ENCODE measurements around the gene THSD4. TPM values are rescaled to one million over a fixed set of nuclear protein-coding genes. Genes with fewer than 3 reads are reported as not detected.

THSD4 gene
- total RNA-seq, 3 donors from 2014 or later = 18.3 to 46.2 (median 27.1) TPM

- ATAC-seq (no peak), DNase-seq (no peak)
- Histone ChIP-seq H3K4me1 (ENCODE audit: low read depth) (no peaks in the 10 kb centered on the region), H3K9me3 (no peaks in the 10 kb centered on the region), H3K36me3 (ENCODE audit: low read depth) (no peaks in the 10 kb centered on the region), H3K4me3 (no peak overlapping the region)
- intact Hi-C loops (cut with DNase I, micrococcal nuclease) = no loop called here
- TF ChIP-seq CTCF (IDR thresholded peaks at IDR 0.05) = no peak
Observed at GRCh38 chr15:71185706-71186105, 70.4 kb downstream of the THSD4 start.

GRCh38 chr15:71186267-71186666 is 71.0 kb downstream of the THSD4 start:
- no peak for TF ChIP-seq CTCF (IDR thresholded peaks at IDR 0.05)
- intact Hi-C loops (cut with DNase I, micrococcal nuclease) = no loop called here
- H3K4me3 ChIP-seq = no peak overlapping the region
- DNase-seq (no peak), ATAC-seq (no peak)
- H3K9me3 ChIP-seq = no peaks in the 10 kb centered on the region
- H3K4me1 ChIP-seq (ENCODE audit: low read depth) = no peaks in the 10 kb centered on the region
- H3K36me3 ChIP-seq (ENCODE audit: low read depth) = no peaks in the 10 kb centered on the region

GRCh38 chr15:71187078-71187477 is 71.8 kb downstream of the THSD4 start:
- Histone ChIP-seq H3K4me3 (no peak overlapping the region), H3K9me3 (no peaks in the 10 kb centered on the region), H3K36me3 (ENCODE audit: low read depth) (no peaks in the 10 kb centered on the region), H3K4me1 (ENCODE audit: low read depth) (no peaks in the 10 kb centered on the region)
- no peak for ATAC-seq
- no peak for DNase-seq
- TF ChIP-seq CTCF (IDR thresholded peaks at IDR 0.05) = no peak
- intact Hi-C loops (cut with DNase I, micrococcal nuclease) = no loop called here

- Histone ChIP-seq H3K4me3 (no peak overlapping the region), H3K9me3 (no peaks in the 10 kb centered on the region), H3K36me3 (ENCODE audit: low read depth) (no peaks in the 10 kb centered on the region), H3K4me1 (ENCODE audit: low read depth) (no peaks in the 10 kb centered on the region)
- DNase-seq = no peak
- intact Hi-C loops (cut with DNase I, micrococcal nuclease) = no loop called here
- no peak for TF ChIP-seq CTCF (IDR thresholded peaks at IDR 0.05)
- no peak for ATAC-seq
Observed at GRCh38 chr15:71187526-71187925, 72.3 kb downstream of the THSD4 start.

- no peaks in the 10 kb centered on the region for H3K9me3 ChIP-seq
- H3K36me3 ChIP-seq (ENCODE audit: low read depth) = no peaks in the 10 kb centered on the region
- no peak for ATAC-seq
- no peak overlapping the region for H3K4me3 ChIP-seq
- intact Hi-C loops (cut with DNase I, micrococcal nuclease) = no loop called here
- TF ChIP-seq CTCF (IDR thresholded peaks at IDR 0.05) = no peak
- DNase-seq = no peak
- no peaks in the 10 kb centered on the region for H3K4me1 ChIP-seq (ENCODE audit: low read depth)
Observed at GRCh38 chr15:71189718-71190117, 74.4 kb downstream of the THSD4 start.

DNA sequence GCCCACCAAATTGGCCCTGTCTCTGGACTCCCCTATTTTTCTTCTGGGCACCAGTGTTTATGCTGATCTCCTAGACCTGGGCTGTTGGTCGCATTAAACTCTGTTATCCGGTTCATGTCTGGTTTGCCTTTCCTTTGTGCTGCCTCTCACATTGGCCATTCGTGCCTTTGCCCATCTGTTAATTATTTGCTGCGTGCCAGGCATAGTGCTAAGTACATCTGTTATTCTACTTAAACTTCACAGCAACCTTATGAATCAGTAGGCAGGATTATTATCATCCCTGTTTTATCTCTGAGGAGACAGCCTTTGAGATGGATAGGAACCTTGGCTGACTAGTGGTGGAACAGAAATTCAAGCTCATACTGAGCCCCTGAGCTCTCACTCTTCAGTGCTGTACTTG is 76.0 kb downstream of the THSD4 start:
- Histone ChIP-seq H3K4me1 (ENCODE audit: low read depth) (no peaks in the 10 kb centered on the region), H3K36me3 (ENCODE audit: low read depth) (no peaks in the 10 kb centered on the region), H3K9me3 (no peaks in the 10 kb centered on the region), H3K4me3 (no peak overlapping the region)
- TF ChIP-seq CTCF (IDR thresholded peaks at IDR 0.05) = no peak
- intact Hi-C loops (cut with DNase I, micrococcal nuclease) = no loop called here
- ATAC-seq (no peak), DNase-seq (no peak)

Data from mucosa of descending colon (tissue), 3 donors.